ENCODE results near the gene SHISA5.
"Not testable (repeated sequence)": the region's sequence is repeated elsewhere in the genome, so short reads cannot be mapped to it uniquely, and the experiment has no call there.

SHISA5 gene

DNA sequence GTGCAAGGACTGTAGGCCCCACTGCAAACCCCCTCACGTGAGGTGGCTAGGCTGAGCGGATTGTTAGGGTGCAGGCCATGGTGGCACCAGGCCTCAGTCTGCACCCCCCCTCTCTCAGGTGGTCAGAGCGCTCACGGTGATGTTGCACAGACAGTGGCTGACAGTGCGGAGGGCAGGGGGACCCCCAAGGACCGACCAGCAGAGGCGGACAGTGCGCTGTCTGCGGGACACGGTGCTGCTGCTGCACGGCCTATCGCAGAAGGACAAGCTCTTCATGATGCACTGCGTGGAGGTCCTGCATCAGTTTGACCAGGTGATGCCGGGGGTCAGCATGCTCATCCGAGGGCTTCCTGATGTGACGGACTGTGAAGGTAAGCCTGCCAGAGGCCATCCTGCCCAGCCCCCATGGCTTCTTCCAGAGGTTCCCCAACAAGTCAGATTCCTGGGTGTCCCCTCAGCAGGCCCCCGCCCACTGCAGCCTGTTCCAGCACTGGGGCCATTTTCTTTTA, 39.2 kb downstream of the SHISA5 start:
- TF ChIP-seq FOXP2 (optimal IDR thresholded peaks at IDR 0.05; ENCODE audit: control extremely low read depth, extremely low read length, insufficient read depth) = no peak
- H3K9ac ChIP-seq (ENCODE audit: insufficient read length) = no peak overlapping the region
- no peak overlapping the region for H3K4me3 ChIP-seq
- H3K36me3 ChIP-seq (ENCODE audit: insufficient read depth, low read length) = no peaks in the 10 kb centered on the region; the same call in 1 of the 2 replicates
- H3K9me3 ChIP-seq (ENCODE audit: low read depth, low read length) = no peaks in the 10 kb centered on the region
- no peak for DNase-seq (ENCODE audit: low read depth, low spot score)
- no peak overlapping the region for H3K27ac ChIP-seq

DNA sequence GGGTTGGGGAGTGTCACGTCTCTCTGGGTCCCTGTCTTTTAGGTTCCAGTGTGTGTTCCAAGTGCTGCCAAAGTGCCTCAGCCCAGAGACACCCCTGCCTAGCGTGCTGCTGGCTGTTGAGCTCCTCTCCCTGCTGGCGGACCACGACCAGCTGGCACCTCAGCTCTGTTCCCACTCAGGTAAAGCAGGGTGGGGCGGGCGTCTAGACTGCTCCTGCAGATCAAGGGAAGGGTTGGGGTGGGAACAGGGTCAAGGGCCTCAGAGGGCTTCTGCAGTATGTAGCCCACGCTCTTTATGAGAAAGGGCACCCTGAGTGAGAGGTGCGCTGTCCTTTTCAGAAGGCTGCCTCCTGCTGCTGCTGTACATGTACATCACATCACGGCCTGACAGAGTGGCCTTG, 40.3 kb downstream of the SHISA5 start:
- H3K4me3 ChIP-seq = no peak overlapping the region
- no peak overlapping the region for H3K27ac ChIP-seq
- no peak for DNase-seq (ENCODE audit: low read depth, low spot score)
- H3K9ac ChIP-seq (ENCODE audit: insufficient read length) = no peak overlapping the region
- no peaks in the 10 kb centered on the region for H3K9me3 ChIP-seq (ENCODE audit: low read depth, low read length)
- H3K36me3 ChIP-seq (ENCODE audit: insufficient read depth, low read length) = no peaks in the 10 kb centered on the region; the same call in 1 of the 2 replicates
- no peak for TF ChIP-seq POLR2AphosphoS5 (IDR thresholded peaks at IDR 0.05; ENCODE audit: borderline replicate concordance, low read depth, low read length)
- no peak for TF ChIP-seq EZH2 (IDR thresholded peaks at IDR 0.05)
- TF ChIP-seq FOXP2 (optimal IDR thresholded peaks at IDR 0.05; ENCODE audit: control extremely low read depth, extremely low read length, insufficient read depth) = no peak

GRCh38 chr3:48461767-48462166, 42.2 kb downstream of the SHISA5 start:
- not testable (repeated sequence) for H3K9ac ChIP-seq (ENCODE audit: insufficient read length); H3K9me3 ChIP-seq (ENCODE audit: low read depth, low read length); H3K27ac ChIP-seq; H3K4me3 ChIP-seq; H3K36me3 ChIP-seq (ENCODE audit: insufficient read depth, low read length); DNase-seq (ENCODE audit: low read depth, low spot score)

GRCh38 chr3:48460517-48460902, 43.5 kb downstream of the SHISA5 start:
- no peak for DNase-seq (ENCODE audit: low read depth, low spot score)
- Histone ChIP-seq H3K4me3 (no peak overlapping the region), H3K9ac (ENCODE audit: insufficient read length) (no peak overlapping the region), H3K9me3 (ENCODE audit: low read depth, low read length) (no peaks in the 10 kb centered on the region), H3K27ac (no peak overlapping the region), H3K36me3 (ENCODE audit: insufficient read depth, low read length) (peaks cover 4% of the 10 kb centered on the region; the same call in 1 of the 2 replicates)
- no peak for TF ChIP-seq POLR2AphosphoS5 (IDR thresholded peaks at IDR 0.05; ENCODE audit: borderline replicate concordance, low read depth, low read length)
- no peak for TF ChIP-seq EZH2 (IDR thresholded peaks at IDR 0.05)
- no peak for TF ChIP-seq FOXP2 (optimal IDR thresholded peaks at IDR 0.05; ENCODE audit: control extremely low read depth, extremely low read length, insufficient read depth)

DNA sequence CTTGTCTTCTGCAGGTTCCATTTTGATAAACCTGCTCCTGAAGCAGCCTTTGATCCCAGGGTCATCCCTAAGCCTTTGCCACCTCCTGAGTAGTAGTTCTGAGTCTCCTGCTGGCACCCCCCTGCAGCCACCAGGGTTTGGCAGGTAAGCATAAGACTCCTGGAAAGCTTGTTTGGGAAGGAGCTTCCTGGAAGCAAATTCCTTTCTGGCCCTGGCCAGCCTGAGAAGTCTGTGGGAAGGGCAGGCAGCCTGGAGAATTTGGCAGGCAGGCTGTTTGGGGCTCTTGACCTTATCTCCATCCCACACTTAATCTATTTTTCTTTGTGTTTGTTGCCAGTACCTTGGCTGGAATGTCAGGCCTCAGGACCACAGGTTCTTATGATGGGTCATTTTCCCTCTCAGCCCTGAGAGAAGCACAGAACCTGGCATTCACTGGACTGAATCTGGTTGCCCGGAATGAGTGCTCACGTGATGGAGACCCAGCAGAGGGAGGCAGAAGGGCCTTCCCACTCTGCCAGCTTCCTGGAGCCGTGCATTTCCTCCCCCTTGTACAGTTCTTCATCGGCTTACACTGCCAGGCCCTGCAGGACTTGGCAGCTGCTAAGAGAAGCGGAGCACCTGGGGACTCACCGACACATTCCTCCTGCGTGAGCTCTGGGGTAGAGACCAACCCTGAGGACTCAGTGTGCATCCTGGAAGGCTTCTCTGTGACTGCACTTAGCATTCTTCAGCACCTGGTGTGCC, 44.0 kb downstream of the SHISA5 start:
- Histone ChIP-seq H3K36me3 (ENCODE audit: insufficient read depth, low read length) (peaks cover 4% of the 10 kb centered on the region; the same call in 1 of the 2 replicates), H3K9me3 (ENCODE audit: low read depth, low read length) (no peaks in the 10 kb centered on the region), H3K27ac (no peak overlapping the region), H3K4me3 (no peak overlapping the region), H3K9ac (ENCODE audit: insufficient read length) (no peak overlapping the region)
- no peak for DNase-seq (ENCODE audit: low read depth, low spot score)
- no peak for TF ChIP-seq EZH2 (IDR thresholded peaks at IDR 0.05)
- TF ChIP-seq FOXP2 (optimal IDR thresholded peaks at IDR 0.05; ENCODE audit: control extremely low read depth, extremely low read length, insufficient read depth) = no peak
- TF ChIP-seq POLR2AphosphoS5 (IDR thresholded peaks at IDR 0.05; ENCODE audit: borderline replicate concordance, low read depth, low read length) = no peak

GRCh38 chr3:48459331-48459730, 44.6 kb downstream of the SHISA5 start:
- no peak overlapping the region for H3K9ac ChIP-seq (ENCODE audit: insufficient read length)
- no peak for TF ChIP-seq FOXP2 (optimal IDR thresholded peaks at IDR 0.05; ENCODE audit: control extremely low read depth, extremely low read length, insufficient read depth)
- TF ChIP-seq EZH2 (IDR thresholded peaks at IDR 0.05) = no peak
- TF ChIP-seq POLR2AphosphoS5 (IDR thresholded peaks at IDR 0.05; ENCODE audit: borderline replicate concordance, low read depth, low read length) = no peak
- H3K27ac ChIP-seq = no peak overlapping the region
- peaks cover 6% of the 10 kb centered on the region; the same call in 1 of the 2 replicates for H3K36me3 ChIP-seq (ENCODE audit: insufficient read depth, low read length)
- H3K9me3 ChIP-seq (ENCODE audit: low read depth, low read length) = no peaks in the 10 kb centered on the region
- no peak overlapping the region for H3K4me3 ChIP-seq
- DNase-seq (ENCODE audit: low read depth, low spot score) = no peak

DNA sequence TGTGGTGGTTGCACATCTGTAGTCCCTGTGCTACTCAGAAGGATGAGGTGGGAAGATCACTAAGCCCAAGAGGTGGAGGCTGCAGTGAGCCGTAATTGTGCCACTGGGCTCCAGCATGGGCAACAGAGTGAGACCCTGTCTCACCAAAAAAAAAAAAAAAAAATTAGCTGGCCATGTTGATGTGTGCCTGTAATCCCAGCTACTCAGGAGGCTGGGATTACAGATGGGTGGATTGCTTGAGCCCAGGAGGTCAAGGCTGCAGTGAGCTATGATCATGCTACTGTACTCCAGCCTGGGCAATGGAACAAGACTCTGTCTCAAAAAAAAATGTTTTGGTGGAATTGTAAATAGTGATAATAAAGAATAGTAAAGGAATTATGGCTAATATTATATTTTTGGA, 47.5 kb downstream of the SHISA5 start:
- no peak for TF ChIP-seq FOXP2 (optimal IDR thresholded peaks at IDR 0.05; ENCODE audit: control extremely low read depth, extremely low read length, insufficient read depth)
- TF ChIP-seq POLR2AphosphoS5 (IDR thresholded peaks at IDR 0.05; ENCODE audit: borderline replicate concordance, low read depth, low read length) = no peak
- TF ChIP-seq EZH2 (IDR thresholded peaks at IDR 0.05) = no peak
- Histone ChIP-seq H3K36me3 (ENCODE audit: insufficient read depth, low read length) (peaks cover 14% of the 10 kb centered on the region; the same call in 1 of the 2 replicates), H3K9ac (ENCODE audit: insufficient read length) (no peak overlapping the region), H3K27ac (no peak overlapping the region), H3K4me3 (no peak overlapping the region), H3K9me3 (ENCODE audit: low read depth, low read length) (no peaks in the 10 kb centered on the region)
- DNase-seq (ENCODE audit: low read depth, low spot score) = no peak

DNA sequence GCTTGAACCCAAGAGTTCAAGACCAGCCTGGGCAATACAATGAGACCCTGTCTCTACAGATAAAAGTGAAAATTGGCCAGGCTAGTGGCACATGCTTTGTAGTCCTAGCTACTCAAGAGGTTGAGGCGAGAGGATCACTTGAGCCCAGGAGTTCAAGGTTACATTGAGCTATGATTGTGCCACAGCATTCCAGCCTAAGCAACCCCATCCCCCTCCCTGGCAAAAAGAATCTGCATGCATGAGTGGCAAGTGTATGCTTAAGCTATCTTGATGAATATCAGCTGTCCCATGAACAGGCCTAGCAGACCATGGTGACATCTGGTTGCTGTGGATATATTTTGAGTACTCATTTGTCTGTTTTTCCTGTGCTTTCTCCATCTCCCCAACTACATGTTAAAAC, 52.7 kb downstream of the SHISA5 start:
- no peak for DNase-seq (ENCODE audit: low read depth, low spot score)
- peaks cover 10% of the 10 kb centered on the region; the same call in 1 of the 2 replicates for H3K36me3 ChIP-seq (ENCODE audit: insufficient read depth, low read length)
- H3K9me3 ChIP-seq (ENCODE audit: low read depth, low read length) = no peaks in the 10 kb centered on the region
- H3K4me3 ChIP-seq = no peak overlapping the region
- no peak overlapping the region for H3K9ac ChIP-seq (ENCODE audit: insufficient read length)
- TF ChIP-seq EZH2 (IDR thresholded peaks at IDR 0.05) = no peak
- no peak for TF ChIP-seq POLR2AphosphoS5 (IDR thresholded peaks at IDR 0.05; ENCODE audit: borderline replicate concordance, low read depth, low read length)
- no peak for TF ChIP-seq FOXP2 (optimal IDR thresholded peaks at IDR 0.05; ENCODE audit: control extremely low read depth, extremely low read length, insufficient read depth)
- no peak overlapping the region for H3K27ac ChIP-seq

All from SK-N-MC (cell line).